ENCODE data around the gene ADD2.

ADD2 gene

GRCh38 chr2:70725505-70725904 lies 42.5 kb downstream of the ADD2 start:
- no peak overlapping the region for H3K27ac ChIP-seq
- DNase-seq (ENCODE audit: low spot score): no peak
- H3K4me3 ChIP-seq: no peak overlapping the region
- TF ChIP-seq CTCF (IDR thresholded peaks at IDR 0.05): no peak

- no peak for TF ChIP-seq CTCF (IDR thresholded peaks at IDR 0.05)
- no peak overlapping the region for H3K4me3 ChIP-seq
- no peak for DNase-seq (ENCODE audit: low spot score)
- H3K27ac ChIP-seq: no peak overlapping the region
Measured at GRCh38 chr2:70724366-70724765, 43.6 kb downstream of the ADD2 start.

- TF ChIP-seq CTCF (IDR thresholded peaks at IDR 0.05): no peak
- no peak overlapping the region for H3K4me3 ChIP-seq
- DNase-seq (ENCODE audit: low spot score): no peak
- H3K27ac ChIP-seq: no peak overlapping the region
Measured at GRCh38 chr2:70723286-70723885, 44.6 kb downstream of the ADD2 start.

GRCh38 chr2:70720124-70720523 lies 47.9 kb downstream of the ADD2 start:
- no peak for TF ChIP-seq CTCF (IDR thresholded peaks at IDR 0.05)
- no peak for DNase-seq (ENCODE audit: low spot score)

GRCh38 chr2:70719231-70719630 lies 48.8 kb downstream of the ADD2 start:
- TF ChIP-seq CTCF (IDR thresholded peaks at IDR 0.05): no peak
- Histone ChIP-seq H3K27ac (no peak overlapping the region), H3K4me3 (no peak overlapping the region)
- DNase-seq (ENCODE audit: low spot score): no peak

More at GRCh38 chr2:70720124-70720523, 47.9 kb downstream of the ADD2 start:
- Histone ChIP-seq H3K27ac (no peak overlapping the region), H3K4me3 (no peak overlapping the region)

GRCh38 chr2:70718736-70719135 lies 49.3 kb downstream of the ADD2 start:
- TF ChIP-seq CTCF (IDR thresholded peaks at IDR 0.05): no peak
- no peak for DNase-seq (ENCODE audit: low spot score)
- H3K27ac ChIP-seq: no peak overlapping the region
- H3K4me3 ChIP-seq: no peak overlapping the region

GRCh38 chr2:70718241-70718640 lies 49.8 kb downstream of the ADD2 start:
- no peak for DNase-seq (ENCODE audit: low spot score)
- TF ChIP-seq CTCF (IDR thresholded peaks at IDR 0.05): no peak
- no peak overlapping the region for H3K27ac ChIP-seq
- H3K4me3 ChIP-seq: no peak overlapping the region

Data from coronary artery (tissue), 2 donors.